NCI-H1092 (cell line): Measurements from ENCODE around the gene SLC11A1.

Experiments used
- DNase-seq: peaks from one replicate; lab custom pipeline; 2025; lab: John Stamatoyannopoulos, UW

Gene SLC11A1

GRCh38 chr2:218435003-218435982 is 53.2 kb downstream of the SLC11A1 start:
- no peak for DNase-seq

- DNase-seq = no peak
Observed at GRCh38 chr2:218436992-218437391, 54.9 kb downstream of the SLC11A1 start.

- DNase-seq = no peak
Observed at GRCh38 chr2:218437969-218438368, 55.9 kb downstream of the SLC11A1 start.

GRCh38 chr2:218438596-218438995 is 56.5 kb downstream of the SLC11A1 start:
- no peak for DNase-seq

- no peak for DNase-seq
Observed at GRCh38 chr2:218444692-218445357, 62.8 kb downstream of the SLC11A1 start.

GRCh38 chr2:218445602-218446001 is 63.5 kb downstream of the SLC11A1 start:
- DNase-seq = no peak
